GM19099 (cell line): ENCODE results near the gene TP53I13.

ENCODE experiments used
- POLR2A ChIP-seq: IDR thresholded peaks from 3 replicates; pipeline ENCODE4 v1.6.1; 2011; ENCODE audit warnings: low read depth; ENCODE audit not compliant: insufficient read length; ENCODE audit errors: extremely low read depth

Gene TP53I13

DNA sequence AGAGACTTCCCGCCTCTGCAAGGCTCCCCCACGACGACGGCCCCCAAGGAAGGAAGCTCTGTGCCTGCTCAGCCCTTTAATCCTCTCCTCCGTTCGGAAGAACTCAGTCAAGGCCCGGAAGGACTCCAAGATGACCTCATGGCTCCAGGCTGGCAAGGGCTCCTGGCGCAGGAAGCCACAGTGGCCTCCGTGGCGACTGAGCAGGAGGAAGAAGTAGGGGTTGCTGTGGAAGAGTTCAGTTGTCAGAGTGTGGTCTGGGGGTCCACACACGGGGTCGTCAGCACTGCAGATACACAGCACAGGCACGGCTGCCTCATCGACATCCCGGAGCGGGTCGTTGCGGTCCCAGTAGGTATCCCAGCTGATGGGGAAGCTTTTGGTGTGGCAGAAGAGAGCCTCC, 5.9 kb upstream of the TP53I13 start:
- TF ChIP-seq POLR2A = no peak

DNA sequence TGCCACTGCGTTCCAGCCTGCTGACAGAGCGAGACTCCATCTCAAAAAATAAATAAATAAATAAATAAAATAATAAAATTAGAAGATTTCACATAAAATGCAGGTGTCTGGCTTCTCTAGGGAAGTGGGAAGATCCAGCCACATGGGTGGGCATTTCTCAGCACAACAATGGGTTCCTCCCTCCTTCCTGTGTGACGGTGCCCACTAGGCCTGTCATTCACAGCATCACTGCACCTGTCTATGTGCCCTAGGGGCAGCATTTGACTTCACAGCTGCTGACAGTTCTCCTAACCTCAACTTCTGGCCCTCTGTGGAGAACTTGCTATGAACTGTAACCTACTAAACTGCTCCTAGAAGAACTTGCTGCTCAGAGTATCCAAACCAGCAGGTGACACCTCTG, 4.7 kb upstream of the TP53I13 start:
- no peak for TF ChIP-seq POLR2A

DNA sequence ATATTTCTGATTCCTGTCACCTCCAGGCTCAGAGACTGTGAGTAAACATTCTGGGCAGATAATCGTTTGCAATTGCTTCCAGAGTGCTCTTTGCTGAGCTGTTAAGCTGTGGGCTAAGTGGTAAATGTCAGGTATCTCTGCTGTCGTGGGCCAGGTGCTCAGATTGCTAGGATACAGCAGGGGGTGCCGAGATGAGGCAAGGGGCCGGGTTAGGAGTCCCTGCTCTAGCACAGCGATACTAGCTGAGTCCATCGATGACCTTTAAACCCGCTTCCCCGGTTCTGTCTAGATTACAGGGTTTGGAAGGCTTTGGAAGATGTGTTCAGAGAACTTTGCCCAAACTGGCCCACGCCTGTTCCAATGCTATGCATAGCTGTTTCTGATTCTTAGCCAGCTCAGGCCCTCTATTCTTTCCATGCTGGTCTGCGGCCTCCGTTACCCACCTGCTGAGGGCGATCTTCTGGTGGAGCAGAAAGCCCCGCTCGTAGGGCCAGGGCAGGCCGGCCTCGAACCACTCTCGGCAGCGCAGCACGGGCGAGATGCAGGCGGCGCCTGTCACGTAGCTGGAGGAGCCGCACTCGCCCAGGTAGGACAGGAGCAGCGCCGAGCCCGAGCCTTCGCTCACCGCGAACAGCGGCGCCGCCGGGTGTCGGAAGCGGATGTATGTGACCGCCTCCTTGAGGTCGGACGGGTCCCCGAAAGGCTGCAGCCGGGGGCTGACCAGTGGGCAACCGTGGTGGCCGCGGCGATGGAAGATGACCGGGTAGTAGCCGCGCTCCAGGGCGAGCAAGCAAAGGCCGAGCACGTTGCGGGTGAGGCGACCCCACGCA, 2.6 kb upstream of the TP53I13 start:
- peak; percentile 21 for TF ChIP-seq POLR2A

DNA sequence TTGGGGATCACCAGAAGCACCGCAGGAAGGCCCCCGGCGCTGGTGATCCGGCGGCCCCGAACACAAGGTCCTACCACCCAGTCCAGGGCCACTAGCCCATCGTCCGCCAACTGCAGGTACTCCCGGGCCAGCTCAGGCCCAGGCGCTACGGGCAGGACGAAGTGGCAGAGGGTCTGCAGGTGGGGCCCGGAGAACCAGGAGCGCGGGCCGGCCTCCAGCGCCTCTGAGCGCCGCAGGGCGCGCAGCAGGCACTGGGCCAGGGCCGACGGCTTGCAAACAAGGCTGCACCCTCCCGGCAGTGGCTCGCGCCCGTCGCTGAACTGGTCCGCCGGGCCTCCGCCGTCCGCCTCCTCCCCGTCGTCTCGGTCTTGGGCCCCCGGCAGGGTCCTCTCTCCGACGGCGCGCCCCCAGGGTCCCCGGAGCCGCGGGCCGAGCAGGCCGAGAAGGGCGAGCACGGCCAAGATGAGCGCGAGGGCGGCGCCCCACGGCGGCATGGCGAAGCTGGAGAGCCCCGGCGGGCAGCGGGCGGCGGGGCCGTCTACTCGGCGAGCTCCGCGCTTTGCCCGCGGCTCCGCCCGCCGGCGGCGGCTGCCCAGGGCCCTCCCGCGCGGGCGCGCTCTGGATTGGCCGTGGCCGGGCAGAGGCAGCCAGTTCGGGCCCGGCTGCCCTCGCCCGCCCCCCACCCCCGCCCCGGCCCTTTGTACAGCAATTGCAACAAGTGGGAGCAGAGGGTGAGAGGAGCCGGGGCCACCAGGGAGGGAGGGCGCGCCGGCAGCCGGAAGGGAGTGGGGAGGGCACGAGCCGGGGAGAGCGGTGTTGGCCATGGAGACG, 1.8 kb upstream of the TP53I13 start, which contains the start of gene ABHD15:
Gene ABHD15, minus strand, starts transcription at position 565 of the 831 bp plus-strand sequence. Its CDS starts 71 bp downstream, at position 494.
- no peak for TF ChIP-seq POLR2A

DNA sequence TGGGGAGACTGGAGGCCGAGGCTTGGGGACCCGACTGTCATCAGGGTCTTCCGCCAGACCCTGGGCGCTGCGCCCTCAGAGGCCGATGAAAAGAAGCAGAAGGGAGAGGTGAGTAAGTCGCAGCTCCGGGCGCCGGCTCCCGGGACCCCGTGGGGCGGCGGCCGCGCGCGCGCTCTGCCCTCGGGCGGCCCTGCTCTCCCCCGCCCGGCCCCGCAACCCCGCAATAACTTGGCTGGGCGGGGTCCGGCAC, 1.3 kb upstream of the TP53I13 start:
- no peak for TF ChIP-seq POLR2A

DNA sequence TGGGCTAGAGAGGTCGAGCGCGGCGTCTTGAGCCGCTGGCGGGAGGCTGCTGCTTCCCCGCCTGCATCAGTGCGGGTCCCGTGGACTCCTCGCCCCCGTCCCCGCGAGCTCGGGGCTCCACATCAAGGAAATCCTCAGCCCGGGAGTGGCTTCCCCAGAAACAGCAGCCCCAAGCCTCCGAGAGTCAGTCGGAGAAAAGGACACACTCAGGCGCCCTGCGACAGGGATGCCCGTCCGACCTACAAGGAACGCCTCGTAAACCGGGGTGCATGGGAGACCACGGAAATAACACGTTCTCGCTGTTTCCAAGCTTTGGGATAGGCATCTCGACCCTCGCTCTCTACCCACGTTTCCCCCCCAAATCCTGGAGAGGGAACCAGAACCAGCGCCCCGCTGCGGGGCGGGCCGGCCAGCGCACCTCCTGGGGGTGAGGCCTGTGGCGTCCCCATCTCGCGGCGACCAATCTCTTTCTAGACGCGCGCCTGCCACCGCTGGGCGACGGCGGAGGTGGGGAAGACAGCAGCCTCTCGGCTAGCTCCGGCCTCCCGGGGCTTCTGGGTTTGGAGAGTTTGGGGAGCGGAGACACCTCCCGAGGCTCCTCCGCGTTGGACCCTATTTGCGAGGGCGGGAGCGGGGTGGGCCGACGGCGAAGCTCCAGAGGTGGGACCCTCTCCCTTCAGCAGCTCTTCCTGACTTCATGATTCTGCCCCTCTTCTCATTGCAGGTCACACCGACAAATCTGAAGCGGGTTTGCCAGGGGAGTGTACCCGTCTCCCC, 759 bp upstream of the TP53I13 start:
- TF ChIP-seq POLR2A = peak; percentile 20

DNA sequence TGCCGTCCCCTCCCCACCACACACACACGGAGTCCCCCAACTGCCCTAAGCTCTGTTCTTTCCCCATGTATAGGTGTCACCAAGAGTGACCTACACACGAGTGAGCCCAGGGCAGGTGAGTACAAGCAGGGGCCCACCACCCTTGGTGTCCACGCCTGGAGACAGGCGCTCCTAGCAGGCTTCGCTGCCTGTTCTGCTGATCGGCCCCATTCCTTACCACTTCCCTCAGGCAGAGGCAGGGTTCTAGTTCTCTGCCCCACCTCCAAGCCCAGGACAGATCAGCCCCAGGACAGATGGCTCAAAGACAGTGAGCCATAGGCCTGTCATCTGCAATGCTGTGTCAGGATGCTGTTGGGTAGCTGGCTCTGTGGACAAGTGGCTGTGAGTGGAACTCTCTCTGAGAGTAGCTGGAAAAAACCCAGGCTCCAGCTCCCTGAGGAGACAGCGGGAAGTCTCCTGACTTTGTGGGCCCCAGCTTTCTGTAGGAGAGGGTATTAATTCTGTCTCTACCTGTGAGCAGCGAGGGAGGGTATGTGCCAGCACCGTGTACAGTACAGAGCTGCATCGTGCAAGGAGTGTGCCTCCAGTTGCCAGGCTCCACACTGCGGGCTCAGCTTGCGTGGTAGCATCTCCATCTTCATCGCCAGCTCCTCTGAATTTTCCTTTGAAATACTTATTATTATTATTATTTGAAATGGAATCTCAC, 897 bp downstream of the TP53I13 start:
- TF ChIP-seq POLR2A = no peak

DNA sequence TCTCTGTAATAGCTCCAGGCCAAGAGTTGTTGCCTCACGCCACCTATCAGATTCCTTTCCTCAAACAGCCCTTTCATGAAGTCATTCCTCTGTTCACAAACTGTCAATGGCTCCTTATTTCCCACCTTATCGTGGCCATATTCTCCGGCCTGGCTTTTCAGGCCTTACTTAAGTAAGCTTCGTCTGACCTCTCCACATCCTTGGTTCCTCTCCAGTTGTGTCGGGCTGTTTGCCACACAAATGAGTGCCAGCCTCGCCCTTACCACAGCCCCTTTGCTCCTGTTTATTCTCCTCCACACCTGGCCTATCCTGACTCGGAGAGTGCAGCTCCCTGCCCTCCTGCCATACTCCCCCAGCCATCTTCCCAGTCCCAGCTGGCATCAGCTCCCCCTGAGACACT, 2.0 kb downstream of the TP53I13 start:
- no peak for TF ChIP-seq POLR2A

DNA sequence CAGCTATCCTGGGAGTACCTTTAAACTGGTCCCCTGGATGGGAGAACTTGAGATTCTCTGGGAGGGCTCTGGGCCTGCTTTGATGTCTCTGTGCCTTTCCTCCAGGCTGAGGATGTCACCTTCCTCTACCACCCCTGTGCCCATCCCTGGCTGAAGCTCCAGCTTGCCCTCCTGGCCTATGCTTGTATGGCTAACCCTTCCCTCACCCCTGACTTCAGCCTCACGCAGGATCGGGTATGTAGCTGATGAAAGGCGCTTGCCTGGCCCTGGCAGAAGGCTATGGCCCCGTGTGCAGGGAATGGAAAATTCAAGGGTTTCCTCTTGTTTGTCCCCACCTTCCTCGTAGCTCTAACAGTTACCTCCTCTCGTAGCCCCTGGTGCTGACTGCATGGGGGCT, 3.0 kb downstream of the TP53I13 start:
- no peak for TF ChIP-seq POLR2A

DNA sequence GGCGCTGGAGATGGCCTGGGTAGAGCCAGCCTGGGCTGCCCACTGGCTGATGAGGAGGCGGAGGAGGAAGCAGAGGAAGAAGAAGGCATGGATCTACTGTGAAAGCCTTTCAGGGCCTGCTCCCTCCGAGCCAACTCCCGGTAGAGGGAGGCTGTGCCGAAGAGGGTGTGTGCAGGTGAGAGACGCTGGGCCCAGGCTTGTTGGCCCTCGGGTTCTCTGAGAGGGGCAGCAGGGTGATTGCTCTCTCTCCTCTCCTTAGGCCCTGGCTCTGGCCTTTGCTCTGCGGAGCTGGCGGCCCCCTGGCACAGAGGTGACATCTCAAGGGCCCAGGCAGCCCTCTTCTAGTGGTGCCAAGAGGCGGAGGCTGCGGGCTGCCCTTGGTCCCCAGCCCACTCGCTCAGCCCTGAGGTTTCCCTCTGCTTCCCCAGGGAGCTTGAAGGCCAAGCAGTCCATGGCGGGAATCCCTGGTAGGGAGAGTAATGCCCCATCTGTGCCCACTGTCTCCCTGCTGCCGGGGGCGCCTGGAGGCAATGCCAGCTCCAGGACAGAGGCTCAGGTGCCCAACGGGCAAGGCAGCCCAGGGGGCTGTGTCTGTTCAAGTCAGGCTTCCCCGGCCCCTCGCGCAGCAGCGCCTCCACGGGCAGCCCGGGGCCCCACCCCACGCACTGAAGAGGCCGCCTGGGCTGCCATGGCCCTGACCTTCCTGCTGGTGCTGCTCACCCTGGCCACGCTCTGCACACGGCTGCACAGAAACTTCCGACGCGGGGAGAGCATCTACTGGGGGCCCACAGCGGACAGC, 3.6 kb downstream of the TP53I13 start:
- TF ChIP-seq POLR2A = no peak

DNA sequence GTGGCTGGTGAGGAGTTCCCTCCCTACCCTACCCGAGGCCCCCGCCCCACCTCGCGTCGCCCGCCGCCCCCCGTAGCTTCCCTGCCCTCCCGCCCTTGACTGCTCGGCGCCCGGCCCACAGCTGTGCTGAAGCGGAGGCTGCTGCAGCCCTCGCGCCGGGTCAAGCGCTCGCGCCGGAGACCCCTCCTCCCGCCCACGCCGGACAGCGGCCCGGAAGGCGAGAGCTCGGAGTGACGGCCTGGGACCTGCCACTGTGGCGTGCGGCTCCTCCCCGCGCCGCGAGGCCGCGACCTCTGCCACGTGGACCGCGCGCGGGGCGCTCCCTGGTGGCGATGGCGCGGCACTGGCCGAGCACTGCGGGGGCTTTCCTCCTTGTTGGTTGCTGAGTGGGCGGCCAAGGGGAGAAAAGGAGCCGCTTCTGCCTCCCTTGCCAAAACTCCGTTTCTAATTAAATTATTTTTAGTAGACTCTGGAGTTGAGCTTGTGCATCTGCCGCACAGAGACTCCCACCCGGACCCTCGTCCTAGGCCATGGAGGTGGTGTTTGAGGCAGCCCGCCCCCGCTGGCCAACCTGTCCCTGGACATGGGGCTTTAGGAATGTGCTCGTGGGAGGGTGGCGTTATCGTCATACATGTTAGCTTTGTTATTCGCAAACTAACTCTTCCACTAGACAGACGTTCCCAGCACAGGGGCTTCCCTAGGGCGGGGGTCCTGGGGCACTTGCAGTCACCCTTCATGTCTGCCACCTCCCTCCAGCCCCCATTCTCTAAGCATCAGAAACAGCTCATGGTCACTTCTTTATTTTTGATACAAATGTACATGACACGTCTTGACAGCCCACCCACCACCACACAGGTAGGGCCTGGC, 4.4 kb downstream of the TP53I13 start:
- peak; percentile 28 for TF ChIP-seq POLR2A

DNA sequence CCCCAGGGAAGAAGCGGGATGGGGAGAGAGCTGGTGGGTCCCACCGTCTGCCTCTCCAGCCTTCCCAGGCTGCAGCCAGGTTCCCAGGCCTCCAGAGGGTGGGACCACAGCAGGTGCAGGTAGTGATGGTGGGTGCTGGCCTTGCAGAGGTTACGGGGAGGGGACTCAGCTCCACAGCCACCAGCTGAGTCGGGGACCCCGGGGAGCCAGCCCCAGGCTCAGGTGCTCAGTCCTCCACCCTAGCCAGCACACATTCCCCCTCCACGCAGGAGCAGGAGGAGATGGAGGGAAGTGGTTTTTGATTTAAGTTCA, 5.0 kb downstream of the TP53I13 start:
- TF ChIP-seq POLR2A = no peak
